Activated CD4-positive, CD25-positive, alpha-beta regulatory T cell treated with anti-CD3 and anti-CD28 coated beads, Interleukin-2, amount 50 U/mL, for 72 hours (primary cell): ENCODE measurements around the gene PHTF2.

Experiments used
- DNase-seq: peaks from one replicate; pipeline ENCODE4 v3.0.0; 2021

The PHTF2 gene

GRCh38 chr7:77881871-77882270, 83.3 kb downstream of the PHTF2 start:
- DNase-seq: no peak

DNA sequence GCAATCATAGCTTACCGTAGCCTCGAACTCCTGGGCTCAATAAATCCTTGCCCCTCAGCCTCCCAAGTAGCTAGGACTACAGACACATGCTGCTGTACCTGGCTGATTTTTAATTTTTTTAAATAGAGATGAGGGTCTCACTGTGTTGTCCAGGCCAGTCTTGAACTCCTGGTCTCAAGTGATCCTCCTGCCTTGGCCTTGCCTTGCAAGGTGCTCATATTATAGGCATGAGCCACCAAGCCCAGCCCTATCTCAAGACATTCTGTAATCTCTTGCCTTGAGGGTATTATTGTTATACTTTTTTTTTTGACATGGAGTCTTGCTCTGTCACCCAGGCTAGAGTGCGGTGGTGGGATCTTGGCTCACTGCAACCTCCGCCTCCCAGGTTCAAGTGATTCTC, 86.6 kb downstream of the PHTF2 start:
- DNase-seq: no peak

DNA sequence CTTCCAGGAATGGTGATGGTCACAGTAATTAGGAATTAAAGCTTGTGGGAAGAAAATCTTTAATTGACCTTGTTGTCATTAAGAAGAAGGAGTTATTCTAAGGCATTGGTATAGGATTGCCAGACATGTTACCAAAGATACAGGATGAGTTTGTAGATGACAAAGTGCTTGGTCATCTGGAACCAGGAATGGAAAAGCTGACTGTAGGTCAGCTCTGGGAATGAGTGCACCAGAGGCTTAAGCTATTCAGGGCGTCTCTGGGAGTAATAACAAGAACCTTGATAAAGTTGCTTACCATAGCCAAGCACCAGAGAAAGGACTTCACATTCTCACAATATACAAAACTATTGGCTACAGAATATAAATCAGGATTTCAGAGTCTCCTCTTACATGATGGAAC, 89.0 kb downstream of the PHTF2 start:
- DNase-seq: no peak

GRCh38 chr7:77888998-77889397, 90.4 kb downstream of the PHTF2 start:
- DNase-seq: no peak

- DNase-seq: no peak
These were observed 95.2 kb downstream of the PHTF2 start for GRCh38 chr7:77893813-77894212.

- no peak for DNase-seq
These were observed 96.1 kb downstream of the PHTF2 start for GRCh38 chr7:77894574-77895091.

- DNase-seq: no peak
These were observed 97.3 kb downstream of the PHTF2 start for GRCh38 chr7:77895905-77896304.

DNA sequence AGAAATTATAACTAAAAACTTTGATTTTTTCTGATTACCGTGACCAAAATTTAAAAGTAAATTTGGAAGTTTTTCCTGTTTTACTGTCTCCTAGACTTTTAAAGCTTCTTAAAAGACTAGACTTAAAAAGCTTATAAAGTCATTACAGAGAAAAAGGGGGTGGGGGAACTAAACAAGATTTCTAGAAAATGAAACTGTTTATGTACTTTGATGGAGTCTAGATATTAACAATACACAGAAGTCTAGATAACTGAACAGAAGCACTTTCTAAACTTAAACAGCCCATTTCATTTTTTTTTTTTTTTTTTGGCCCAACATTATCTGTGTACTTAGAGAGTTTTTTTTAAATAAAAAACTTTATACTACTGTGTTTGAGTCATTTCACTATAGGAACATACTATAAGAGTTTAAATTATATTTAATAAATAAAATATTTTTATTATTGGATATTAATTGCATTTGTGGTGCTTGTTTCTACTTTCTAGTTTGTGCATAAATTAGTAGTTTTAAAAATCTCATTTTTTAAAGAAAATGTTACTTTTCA, 98.5 kb downstream of the PHTF2 start:
- no peak for DNase-seq

DNA sequence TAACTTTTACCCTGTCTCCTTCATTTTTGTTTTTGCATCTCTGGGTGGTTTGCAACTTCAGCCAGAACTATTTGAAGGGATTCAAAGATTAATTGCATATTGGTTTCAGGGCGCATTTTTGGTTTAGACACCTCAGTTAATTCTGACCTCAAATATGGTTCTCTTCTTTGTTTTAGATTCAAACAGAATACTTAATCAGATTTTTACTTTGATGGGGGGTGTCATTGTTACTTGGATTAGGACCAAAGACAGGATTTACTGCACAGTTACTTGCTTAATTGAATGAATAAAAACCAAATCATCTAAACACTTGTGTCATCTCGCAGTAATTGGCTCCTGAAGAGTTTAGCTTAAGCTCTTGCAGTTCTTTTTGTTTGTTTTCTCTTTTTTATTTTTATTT, 100.9 kb downstream of the PHTF2 start:
- no peak for DNase-seq

DNA sequence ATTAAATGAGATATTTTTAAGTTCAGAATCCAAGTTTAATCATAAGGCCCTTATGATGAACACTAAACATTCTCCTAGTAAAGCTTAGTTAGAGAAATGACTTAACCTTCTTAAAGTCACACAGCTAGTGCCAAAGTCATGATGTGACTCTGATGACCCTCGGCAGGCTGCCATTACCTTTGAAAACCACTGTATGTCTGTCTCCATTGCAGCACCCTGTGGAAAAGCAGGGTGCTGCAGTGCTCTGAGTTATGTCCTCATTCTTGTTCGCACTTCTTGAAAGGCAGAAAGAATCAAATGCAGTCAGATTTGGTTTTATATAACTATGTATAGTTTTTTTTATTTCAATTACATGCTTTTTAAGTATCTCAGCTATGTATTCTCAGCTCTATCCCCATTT, 105.0 kb downstream of the PHTF2 start:
- DNase-seq: no peak

DNA sequence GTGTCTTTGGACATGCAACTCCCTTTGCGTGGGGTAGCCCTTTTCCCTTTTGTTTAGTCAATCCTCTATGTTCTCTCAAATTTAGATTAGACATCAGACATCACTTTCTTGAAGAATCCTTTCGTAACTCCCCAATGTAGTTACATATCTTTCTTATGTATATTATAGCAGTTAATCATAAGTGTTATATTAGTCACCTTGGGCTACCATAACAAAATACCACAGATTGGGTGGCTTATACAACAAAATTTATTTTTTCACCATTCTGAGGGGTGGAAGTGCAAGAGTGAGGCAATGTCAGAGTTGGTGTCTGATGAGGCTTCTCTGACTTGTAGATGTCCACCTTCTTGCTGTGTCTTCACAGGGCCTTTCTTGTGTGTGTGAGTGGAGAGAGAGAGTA, 105.7 kb downstream of the PHTF2 start:
- DNase-seq: no peak

DNA sequence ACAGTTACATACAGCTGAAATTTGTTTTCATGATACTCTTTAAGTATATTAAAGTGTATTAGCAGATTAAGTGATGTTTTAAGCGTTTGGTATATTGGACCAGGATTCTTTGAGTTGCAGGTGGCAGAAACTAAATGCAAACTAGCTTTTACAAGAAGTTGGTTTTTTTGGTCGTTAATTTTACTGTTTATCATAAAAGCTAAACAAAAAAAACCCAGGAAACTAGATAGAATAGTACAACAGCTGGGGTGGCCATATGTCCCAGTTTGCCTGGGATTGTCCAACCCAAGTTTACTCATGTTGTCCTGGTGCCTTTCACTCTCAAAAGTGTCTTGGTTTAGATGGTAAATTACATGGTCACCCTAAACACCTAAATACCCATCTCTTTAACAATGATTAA, 108.7 kb downstream of the PHTF2 start:
- no peak for DNase-seq

GRCh38 chr7:77908664-77909063, 110.1 kb downstream of the PHTF2 start:
- no peak for DNase-seq

- DNase-seq: no peak
These were observed 111.6 kb downstream of the PHTF2 start for GRCh38 chr7:77910124-77910523.

DNA sequence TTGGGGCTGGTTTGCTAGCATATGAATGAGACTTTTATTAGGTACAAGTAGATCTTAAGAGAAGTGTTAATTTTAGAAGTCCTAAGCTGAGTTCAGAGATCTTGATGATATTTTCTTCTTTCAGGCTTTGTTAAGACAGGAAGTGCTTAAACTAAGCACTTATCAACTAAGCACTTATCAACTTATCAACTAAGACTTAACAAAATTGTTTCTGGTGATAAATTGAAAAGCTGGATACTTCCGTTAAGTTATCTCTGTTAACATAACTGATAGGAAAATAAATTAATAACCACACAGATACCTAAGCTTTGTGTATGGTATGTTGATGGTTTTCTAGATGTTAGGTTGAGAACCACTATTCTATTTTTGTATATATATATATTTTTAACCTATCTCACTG, 113.7 kb downstream of the PHTF2 start:
- DNase-seq: no peak

DNA sequence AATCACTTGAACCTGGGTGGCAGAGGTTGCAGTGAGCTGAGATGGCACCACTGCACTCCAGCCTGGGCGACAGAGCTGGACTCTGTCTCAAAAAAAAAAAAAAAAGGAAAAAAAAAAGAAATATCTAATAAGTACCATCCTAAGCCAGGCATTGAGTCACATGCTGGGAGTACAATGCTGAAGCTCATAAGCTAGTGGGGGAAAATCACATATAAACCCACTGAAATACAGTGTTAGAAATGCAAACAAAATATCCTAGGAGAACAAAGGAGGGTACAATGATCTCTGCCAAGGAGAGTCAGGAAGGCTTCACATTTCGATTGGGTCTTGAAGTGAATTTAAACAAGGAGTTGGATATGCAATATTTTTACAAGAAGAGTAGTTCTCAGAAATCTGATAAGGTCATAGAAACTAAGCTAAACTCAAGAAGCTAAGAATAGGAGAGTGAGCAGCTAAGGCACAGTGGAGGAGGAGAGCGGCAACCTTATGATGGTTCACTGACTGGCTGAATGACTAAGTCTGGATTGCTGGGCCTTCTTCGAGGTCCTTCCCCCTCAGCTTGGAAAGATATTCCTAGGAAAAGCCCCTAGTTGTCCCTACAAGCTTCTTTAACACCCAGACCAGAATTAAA, 115.5 kb downstream of the PHTF2 start:
- DNase-seq: no peak

DNA sequence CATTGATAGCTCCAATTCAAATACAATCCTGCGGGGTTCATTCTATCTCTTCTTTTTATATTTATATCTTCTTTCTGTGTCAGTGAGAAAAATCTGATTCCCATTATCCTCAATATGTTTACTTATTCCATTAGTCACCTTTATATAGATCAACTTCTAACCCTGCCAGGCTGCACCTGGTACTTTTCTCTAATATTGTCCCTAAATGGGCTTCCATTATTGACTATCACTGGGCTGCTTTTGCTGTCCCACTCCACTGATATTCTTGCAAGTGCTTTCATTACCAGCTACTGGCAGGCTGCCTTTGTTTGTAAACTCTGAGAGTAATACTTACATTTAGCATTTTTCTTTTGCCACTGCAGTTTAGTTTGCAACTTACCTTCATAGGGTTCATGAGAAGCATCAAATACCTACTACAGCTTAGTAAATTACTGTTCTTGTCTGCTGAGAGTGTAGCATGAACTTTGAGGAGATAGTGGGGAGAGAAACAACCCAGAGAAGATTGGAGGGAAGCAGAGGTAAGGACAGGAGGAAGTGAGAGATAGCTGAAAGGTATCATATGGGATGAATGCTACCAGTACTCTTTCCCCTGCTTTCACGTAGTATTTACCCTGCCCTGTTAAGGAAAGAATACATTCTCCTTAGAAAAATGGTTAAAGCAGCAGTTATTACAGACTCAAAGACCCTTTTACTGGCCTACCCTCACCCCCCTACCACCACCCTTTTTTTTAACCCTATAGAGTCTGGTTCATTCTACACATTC, 119.1 kb downstream of the PHTF2 start:
- DNase-seq: no peak

GRCh38 chr7:77918676-77919075, 120.1 kb downstream of the PHTF2 start:
- DNase-seq: no peak

DNA sequence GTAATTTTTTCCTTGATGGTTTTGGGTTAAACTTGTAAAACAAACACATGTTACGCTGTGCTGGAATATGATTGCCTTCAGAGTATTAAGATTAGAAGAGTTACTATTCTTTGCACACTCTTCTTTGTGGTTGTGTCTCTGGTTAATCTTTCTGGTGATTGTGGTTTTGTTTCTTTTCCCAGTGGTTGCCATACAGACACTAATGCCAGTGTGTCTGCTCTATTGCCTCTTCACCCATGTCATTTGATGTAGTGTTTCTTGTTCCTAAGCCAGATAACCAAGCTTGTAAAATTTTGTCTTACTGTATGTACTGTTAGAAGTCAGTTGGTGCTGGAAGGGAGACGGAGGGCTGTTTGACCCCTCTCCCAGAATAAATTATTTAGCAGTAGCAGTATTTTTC, 124.8 kb downstream of the PHTF2 start:
- DNase-seq: no peak

DNA sequence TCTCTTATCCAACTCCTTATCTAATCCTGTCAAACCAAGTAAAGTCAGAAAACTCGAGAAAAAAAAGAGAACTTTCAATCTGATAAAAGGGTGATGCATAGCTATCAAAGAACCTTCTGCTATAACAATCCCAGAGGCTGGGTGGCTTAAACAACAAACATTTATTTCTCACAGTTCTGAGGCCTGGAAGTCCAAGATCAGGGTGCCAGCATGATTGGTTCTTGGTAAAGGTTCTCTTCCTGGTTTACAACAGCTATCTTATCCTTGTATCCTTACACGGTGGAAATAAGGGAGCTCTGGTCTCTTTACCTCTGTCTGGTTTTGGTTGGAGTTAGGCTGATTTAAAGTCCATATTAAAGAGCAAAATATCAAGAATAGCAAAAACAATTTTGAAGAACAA, 131.9 kb downstream of the PHTF2 start:
- no peak for DNase-seq

- DNase-seq: no peak
These were observed 133.3 kb downstream of the PHTF2 start for GRCh38 chr7:77931841-77932240.

DNA sequence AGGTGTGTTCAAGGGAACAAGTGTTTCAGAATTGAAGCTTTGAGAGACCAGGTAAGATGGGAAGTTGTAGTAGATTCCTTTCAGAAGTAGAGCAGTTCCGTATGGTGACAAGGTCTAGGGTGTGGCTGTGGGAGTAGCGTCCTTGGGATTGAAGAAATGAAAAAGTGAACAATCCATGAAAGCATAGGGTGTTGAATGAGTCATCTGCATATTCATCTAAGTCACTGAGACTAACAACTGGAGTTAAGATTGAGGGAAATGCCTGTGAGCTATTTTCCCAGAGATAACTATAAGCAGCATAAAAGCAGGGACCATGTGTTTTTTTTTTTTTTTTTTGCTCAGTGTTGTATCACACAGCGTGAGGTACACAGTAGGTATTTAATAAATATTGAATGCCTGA, 134.8 kb downstream of the PHTF2 start:
- no peak for DNase-seq

DNA sequence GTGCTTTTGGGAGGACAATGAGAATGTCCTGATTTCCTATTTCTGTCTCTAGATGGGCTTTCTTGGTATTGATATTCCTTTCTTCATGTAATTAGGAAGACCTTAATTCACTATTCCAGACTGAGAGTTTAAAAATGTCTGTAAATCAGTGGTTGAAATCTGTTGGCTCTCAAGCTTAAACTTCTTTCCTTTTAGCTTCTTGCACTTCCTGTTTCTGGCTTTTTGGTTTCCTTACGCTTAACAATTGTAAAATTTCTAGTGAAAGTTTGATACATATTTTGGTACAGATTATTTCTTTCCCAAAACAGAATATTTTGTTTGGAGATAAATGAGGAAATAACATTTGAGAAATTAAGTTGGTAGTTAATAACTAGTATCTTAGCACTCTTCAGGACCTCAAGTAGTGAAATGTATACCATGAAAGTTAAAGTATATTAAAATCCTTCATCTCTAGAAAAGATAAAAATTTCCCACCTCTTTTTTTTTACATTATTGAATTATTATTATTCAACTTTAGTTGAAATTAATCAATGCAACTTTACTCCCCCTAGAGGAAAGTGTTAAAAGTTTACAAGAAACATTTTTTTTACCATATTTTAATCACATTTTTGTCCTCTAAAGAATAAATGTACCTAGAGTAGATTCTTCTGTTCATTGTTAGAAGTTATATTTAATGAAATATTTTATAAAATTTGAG, 137.2 kb downstream of the PHTF2 start:
- no peak for DNase-seq

- DNase-seq: no peak
These were observed 142.1 kb downstream of the PHTF2 start for GRCh38 chr7:77940647-77941046.
